Osteocyte (in vitro differentiated cells): ENCODE results near the gene MCTP1. TPM values are rescaled to one million over a fixed set of nuclear protein-coding genes. Genes with fewer than 3 reads are reported as not detected.

Source experiments
- DNase-seq: peaks from one replicate; pipeline ENCODE4 v3.0.0; 2021; ENCODE audit warnings: mixed read lengths; ENCODE audit not compliant: unreplicated experiment; ENCODE audit errors: extremely low spot score
- H3K27ac Mint-ChIP-seq: one replicate; pipeline ENCODE4 v1.8.0; 2021; ENCODE audit warnings: mild to moderate bottlenecking, mixed read lengths; ENCODE audit not compliant: unreplicated experiment
- H3K27me3 Mint-ChIP-seq: one replicate; pipeline ENCODE4 v1.8.0; 2021; ENCODE audit warnings: mixed read lengths; ENCODE audit not compliant: unreplicated experiment
- H3K36me3 Mint-ChIP-seq: one replicate; pipeline ENCODE4 v1.8.0; 2021; ENCODE audit warnings: mixed read lengths; ENCODE audit not compliant: unreplicated experiment
- H3K4me1 Mint-ChIP-seq: one replicate; pipeline ENCODE4 v1.8.0; 2021; ENCODE audit warnings: mixed read lengths; ENCODE audit not compliant: unreplicated experiment
- H3K4me3 Mint-ChIP-seq: one replicate; pipeline ENCODE4 v1.8.0; 2021; ENCODE audit warnings: mild to moderate bottlenecking, moderate library complexity, mixed read lengths; ENCODE audit not compliant: unreplicated experiment
- H3K9me3 Mint-ChIP-seq: one replicate; pipeline ENCODE4 v1.8.0; 2021; ENCODE audit warnings: mixed read lengths; ENCODE audit not compliant: unreplicated experiment
- CTCF ChIP-seq: fragments of 200-600 bp; sonication (generic); IDR thresholded peaks from 2 replicates; pipeline ENCODE4 v1.5.0; 2021; ENCODE audit warnings: antibody characterized with exemption, mild to moderate bottlenecking, moderate library complexity
- total RNA-seq: library from RNA; stranded (reverse); gene quantifications from 2 replicates; pipeline ENCODE4 v1.2.1, GENCODE V29; 2021

Gene MCTP1
- total RNA-seq, 1 donor from 2014 or later: 0.67 TPM

GRCh38 chr5:95057615-95058014 is 227.3 kb downstream of the MCTP1 start:
- Mint-ChIP-seq H3K4me3 (no peak overlapping the region), H3K36me3 (no peaks in the 10 kb centered on the region), H3K9me3 (no peaks in the 10 kb centered on the region), H3K4me1 (no peaks in the 10 kb centered on the region), H3K27ac (no peak overlapping the region), H3K27me3 (peaks cover 54% of the 10 kb centered on the region)
- no peak for TF ChIP-seq CTCF
- no peak for DNase-seq

GRCh38 chr5:95053253-95053652 is 231.6 kb downstream of the MCTP1 start:
- H3K9me3 Mint-ChIP-seq: no peaks in the 10 kb centered on the region

GRCh38 chr5:95050708-95051107 is 234.2 kb downstream of the MCTP1 start:
- no peak for DNase-seq
- Mint-ChIP-seq H3K27ac (no peak overlapping the region), H3K36me3 (no peaks in the 10 kb centered on the region), H3K4me1 (no peaks in the 10 kb centered on the region), H3K4me3 (no peak overlapping the region), H3K27me3 (peaks cover 30% of the 10 kb centered on the region), H3K9me3 (no peaks in the 10 kb centered on the region)
- no peak for TF ChIP-seq CTCF

More at GRCh38 chr5:95053253-95053652, 231.6 kb downstream of the MCTP1 start:
- H3K4me1 Mint-ChIP-seq: no peaks in the 10 kb centered on the region
- DNase-seq: no peak
- no peak overlapping the region for H3K27ac Mint-ChIP-seq
- no peaks in the 10 kb centered on the region for H3K36me3 Mint-ChIP-seq
- peaks cover 40% of the 10 kb centered on the region for H3K27me3 Mint-ChIP-seq
- no peak for TF ChIP-seq CTCF
- no peak overlapping the region for H3K4me3 Mint-ChIP-seq

GRCh38 chr5:95048628-95049027 is 236.3 kb downstream of the MCTP1 start:
- Mint-ChIP-seq H3K4me3 (no peak overlapping the region), H3K36me3 (no peaks in the 10 kb centered on the region), H3K4me1 (no peaks in the 10 kb centered on the region), H3K9me3 (no peaks in the 10 kb centered on the region), H3K27me3 (peaks cover 28% of the 10 kb centered on the region), H3K27ac (no peak overlapping the region)
- TF ChIP-seq CTCF: no peak
- DNase-seq: no peak

- Mint-ChIP-seq H3K27me3 (peaks cover 15% of the 10 kb centered on the region), H3K27ac (no peak overlapping the region), H3K36me3 (no peaks in the 10 kb centered on the region), H3K9me3 (no peaks in the 10 kb centered on the region), H3K4me3 (no peak overlapping the region), H3K4me1 (no peaks in the 10 kb centered on the region)
- no peak for DNase-seq
- TF ChIP-seq CTCF: no peak
These were observed 239.5 kb downstream of the MCTP1 start for GRCh38 chr5:95045181-95045965.
